Left renal cortex interstitium (tissue), 4 donors: ENCODE data around the gene PSMB1. TPM values are rescaled to one million over a fixed set of nuclear protein-coding genes. Genes with fewer than 3 reads are reported as not detected.
"Not testable (repeated sequence)": the region's sequence is repeated elsewhere in the genome, so short reads cannot be mapped to it uniquely, and the experiment has no call there.

Experiments used
- DNase-seq, 4 donors: peaks; one replicate each; pipeline ENCODE4 v3.0.0-alpha.2; 2013; ENCODE audit warnings: low read depth in 4 of 4, low spot score in 2 of 4, missing footprints in 1 of 4
- polyA plus RNA-seq, 4 donors: library from polyadenylated mRNA; unstranded; fragments of 120-200 nt; gene quantifications; one replicate each; pipeline ENCODE4 v1.2.1, GENCODE V29; 2013; ENCODE audit not compliant: insufficient read length in 4 of 4

PSMB1 gene
- polyA plus RNA-seq, 4 donors: 196 to 238 (median 213) TPM

- DNase-seq: no peak
Observed at GRCh38 chr6:170536671-170537070, 16.4 kb downstream of the PSMB1 start.

GRCh38 chr6:170535004-170535403, 18.1 kb downstream of the PSMB1 start:
- no peak for DNase-seq

GRCh38 chr6:170533792-170534191, 19.3 kb downstream of the PSMB1 start:
- no peak for DNase-seq

- DNase-seq: no peak
Observed at GRCh38 chr6:170532867-170533488, 20.1 kb downstream of the PSMB1 start.

- peak in 3 of 4 donors; percentile 53 to 76 (median 60) for DNase-seq
Observed at GRCh38 chr6:170529839-170530469, 23.2 kb downstream of the PSMB1 start.

GRCh38 chr6:170527995-170528394, 25.1 kb downstream of the PSMB1 start:
- DNase-seq: not testable (repeated sequence)

GRCh38 chr6:170525795-170526194, 27.3 kb downstream of the PSMB1 start:
- DNase-seq: no peak

GRCh38 chr6:170524172-170524502, 29.0 kb downstream of the PSMB1 start:
- no peak for DNase-seq

- DNase-seq: no peak
Observed at GRCh38 chr6:170523256-170524171, 29.6 kb downstream of the PSMB1 start.

DNA sequence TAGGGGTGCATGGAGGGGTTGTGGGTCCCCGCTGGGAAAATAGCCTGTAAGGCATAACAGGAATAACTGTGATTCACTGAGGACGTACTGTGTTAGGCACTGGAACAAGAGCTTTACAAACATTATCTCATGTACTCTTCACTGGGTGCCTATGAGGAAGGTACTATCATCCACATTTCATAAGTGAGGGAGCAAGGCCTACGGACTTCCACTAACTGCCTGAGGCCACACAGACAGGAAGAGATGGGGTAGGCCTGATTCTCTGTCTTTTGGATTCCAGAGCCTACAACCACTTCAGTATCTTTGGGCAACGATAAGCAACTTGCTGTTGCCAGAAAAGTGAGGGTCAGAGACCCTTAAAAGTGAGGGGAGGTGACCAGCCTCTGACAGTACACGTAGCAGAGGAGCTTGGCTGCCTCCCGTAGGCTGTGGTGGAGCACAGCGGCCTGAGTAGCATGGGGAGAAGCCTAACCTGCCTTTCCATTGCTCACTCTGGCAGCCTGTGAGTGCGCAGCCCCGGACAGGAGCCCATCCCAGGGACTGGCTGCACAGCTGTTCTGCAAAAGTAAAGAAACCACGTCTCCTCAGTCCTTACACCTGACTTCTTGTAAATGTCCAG, 30.4 kb downstream of the PSMB1 start:
- no peak for DNase-seq

- DNase-seq: peak in 1 of 4 donors; percentile 14
Observed at GRCh38 chr6:170516783-170517616, 36.1 kb downstream of the PSMB1 start.

DNA sequence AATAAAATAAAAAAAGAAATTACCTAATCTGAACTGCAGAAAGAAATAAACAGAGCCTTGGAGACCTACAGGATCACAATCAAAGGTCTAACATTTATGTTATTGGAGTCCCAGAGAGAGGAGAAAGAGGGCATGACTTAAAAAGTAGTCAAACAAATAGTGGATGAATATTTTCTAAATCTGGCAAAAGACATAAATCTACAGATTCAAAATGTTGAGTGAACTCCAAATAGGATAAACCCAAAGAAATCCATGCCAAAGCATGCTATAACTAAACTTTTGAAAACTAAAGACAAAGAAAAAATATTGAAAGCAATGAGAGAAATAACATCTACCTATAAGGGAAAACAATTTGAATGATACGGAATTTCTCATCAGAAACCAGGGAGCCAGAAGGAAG, 38.2 kb downstream of the PSMB1 start:
- DNase-seq: no peak

GRCh38 chr6:170512249-170512648, 40.9 kb downstream of the PSMB1 start:
- no peak for DNase-seq

DNA sequence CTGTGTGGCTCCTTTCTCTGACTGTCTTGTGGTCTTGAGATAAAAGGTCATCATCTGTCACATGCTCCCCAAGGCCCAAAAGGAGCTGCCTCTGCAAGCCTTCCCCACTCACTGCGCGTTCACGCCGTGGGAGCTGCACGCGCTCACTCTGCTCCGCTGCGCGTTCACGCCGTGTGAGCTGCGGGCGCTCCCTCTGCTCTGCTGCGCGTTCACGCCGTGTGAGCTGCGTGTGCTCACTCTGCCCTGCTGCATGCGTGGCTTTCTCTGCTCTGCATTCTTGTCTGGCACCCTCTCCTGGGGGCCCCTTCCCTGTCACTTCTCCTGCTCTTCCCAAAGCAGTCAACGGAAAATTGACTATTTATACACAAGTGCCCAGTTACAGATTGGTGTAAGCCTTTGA, 42.5 kb downstream of the PSMB1 start:
- DNase-seq: no peak

DNA sequence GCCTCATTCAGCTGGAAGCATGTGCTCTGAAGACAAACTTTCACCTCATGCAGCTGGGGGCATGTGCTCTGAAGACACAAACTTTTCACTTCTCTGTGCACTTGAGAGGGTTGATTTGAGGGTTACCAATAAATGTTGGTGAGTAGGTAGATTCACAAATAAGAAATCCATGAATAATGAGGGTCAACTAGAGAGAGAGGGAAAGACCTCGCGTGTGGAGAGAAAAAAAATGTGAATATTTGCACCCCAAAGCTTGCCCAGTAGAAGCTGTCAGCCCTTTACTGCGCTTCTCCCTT, 43.4 kb downstream of the PSMB1 start:
- DNase-seq: no peak

DNA sequence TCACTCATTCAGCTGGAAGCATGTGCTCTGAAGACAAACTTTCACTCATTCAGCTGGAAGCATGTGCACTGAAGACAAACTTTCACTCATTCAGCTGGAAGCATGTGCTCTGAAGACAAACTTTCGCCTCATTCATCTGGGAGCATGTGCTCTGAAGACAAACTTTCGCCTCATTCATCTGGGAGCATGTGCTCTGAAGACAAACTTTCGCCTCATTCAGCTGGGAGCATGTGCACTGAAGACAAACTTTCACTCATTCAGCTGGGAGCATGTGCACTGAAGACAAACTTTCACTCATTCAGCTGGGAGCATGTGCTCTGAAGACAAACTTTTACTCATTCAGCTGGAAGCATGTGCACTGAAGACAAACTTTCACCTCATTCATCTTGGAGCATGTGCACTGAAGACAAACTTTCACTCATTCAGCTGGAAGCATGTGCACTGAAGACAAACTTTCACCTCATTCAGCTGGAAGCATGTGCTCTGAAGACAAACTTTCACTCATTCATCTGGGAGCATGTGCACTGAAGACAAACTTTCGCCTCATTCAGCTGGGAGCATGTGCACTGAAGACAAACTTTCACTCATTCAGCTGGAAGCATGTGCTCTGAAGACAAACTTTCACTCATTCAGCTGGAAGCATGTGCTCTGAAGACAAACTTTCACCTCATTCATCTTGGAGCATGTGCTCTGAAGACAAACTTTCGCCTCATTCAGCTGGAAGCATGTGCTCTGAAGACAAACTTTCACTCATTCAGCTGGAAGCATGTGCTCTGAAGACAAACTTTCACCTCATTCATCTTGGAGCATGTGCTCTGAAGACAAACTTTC, 44.0 kb downstream of the PSMB1 start:
- not testable (repeated sequence) for DNase-seq

GRCh38 chr6:170508275-170508674, 44.8 kb downstream of the PSMB1 start:
- not testable (repeated sequence) for DNase-seq

GRCh38 chr6:170507728-170508127, 45.4 kb downstream of the PSMB1 start:
- DNase-seq: not testable (repeated sequence)

DNA sequence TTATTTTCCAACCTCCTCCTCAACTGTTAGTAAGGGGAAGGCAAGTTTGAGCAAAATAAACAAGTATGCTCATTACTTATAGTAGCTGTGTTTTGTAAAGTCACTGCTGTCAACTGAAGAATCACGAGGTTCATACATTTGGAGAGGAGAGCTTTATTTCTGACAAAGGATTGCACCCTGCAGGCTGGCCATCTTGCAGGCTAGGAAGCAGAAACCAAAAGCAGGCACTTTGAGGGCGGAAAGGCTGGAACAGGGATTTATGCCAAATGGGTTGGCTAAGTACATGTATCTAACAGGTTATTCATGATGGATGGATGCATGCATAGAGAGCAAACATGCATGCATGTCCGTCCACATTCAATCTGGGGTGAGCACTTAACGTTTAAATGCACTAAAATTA, 46.7 kb downstream of the PSMB1 start:
- no peak for DNase-seq

DNA sequence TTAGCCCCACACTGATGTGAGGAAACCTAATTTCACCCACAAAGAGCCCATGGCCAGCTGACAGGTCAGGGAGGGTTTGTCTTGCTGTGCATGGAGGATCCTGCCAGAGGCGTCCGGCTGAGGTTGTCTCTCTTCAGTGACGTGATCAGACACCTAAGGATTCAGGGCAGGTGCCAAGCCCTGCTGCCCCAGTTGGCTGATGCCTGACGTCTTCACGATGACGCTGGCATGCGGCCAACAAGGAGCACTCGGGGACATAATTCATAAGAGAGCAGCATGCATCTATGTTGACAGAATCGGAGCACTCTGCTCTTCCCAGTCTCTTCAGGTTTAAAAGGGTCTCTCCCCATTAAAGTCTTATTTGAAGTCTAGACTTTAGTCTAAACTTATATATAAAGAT, 47.8 kb downstream of the PSMB1 start:
- DNase-seq: no peak
